NCI-H2171 (cell line): Measurements from ENCODE around the gene ZGPAT.
"Not testable (repeated sequence)": the region's sequence is repeated elsewhere in the genome, so short reads cannot be mapped to it uniquely, and the experiment has no call there.

Experiments used
- DNase-seq: peaks from one replicate; lab custom pipeline; 2025; lab: John Stamatoyannopoulos, UW

Gene ZGPAT

GRCh38 chr20:63707558-63708300, at the start of gene ZGPAT, which contains the start of gene ARFRP1:
Gene ZGPAT (plus strand): TSS chr20:63708039. CDS start chr20:63708581, 542 bp downstream.
Gene ARFRP1 (minus strand): TSS chr20:63707976. CDS start chr20:63707091, 885 bp downstream.
- peak; percentile 88 for DNase-seq

- DNase-seq: no peak
Measured at GRCh38 chr20:63658749-63659187, 49.1 kb upstream of the ZGPAT start.

- no peak for DNase-seq
Measured at GRCh38 chr20:63659370-63659769, 48.5 kb upstream of the ZGPAT start.

GRCh38 chr20:63660174-63660573, 47.7 kb upstream of the ZGPAT start:
- DNase-seq: not testable (repeated sequence)

GRCh38 chr20:63660622-63661021, 47.2 kb upstream of the ZGPAT start:
- no peak for DNase-seq

- no peak for DNase-seq
Measured at GRCh38 chr20:63661108-63661507, 46.7 kb upstream of the ZGPAT start.

GRCh38 chr20:63661959-63662812, 45.7 kb upstream of the ZGPAT start:
- DNase-seq: no peak

GRCh38 chr20:63662813-63663189, 45.0 kb upstream of the ZGPAT start:
- DNase-seq: no peak

- DNase-seq: no peak
Measured at GRCh38 chr20:63663332-63664066, 44.3 kb upstream of the ZGPAT start.

GRCh38 chr20:63664143-63664851, 43.5 kb upstream of the ZGPAT start:
- DNase-seq: no peak

GRCh38 chr20:63664861-63665594, 42.8 kb upstream of the ZGPAT start:
- DNase-seq: no peak

- DNase-seq: no peak
Measured at GRCh38 chr20:63665708-63666107, 42.1 kb upstream of the ZGPAT start.

- no peak for DNase-seq
Measured at GRCh38 chr20:63667858-63668257, 40.0 kb upstream of the ZGPAT start.

GRCh38 chr20:63668351-63668750, 39.5 kb upstream of the ZGPAT start:
- no peak for DNase-seq

- not testable (repeated sequence) for DNase-seq
Measured at GRCh38 chr20:63671695-63672094, 36.1 kb upstream of the ZGPAT start.

GRCh38 chr20:63672666-63673065, 35.2 kb upstream of the ZGPAT start:
- no peak for DNase-seq

- no peak for DNase-seq
Measured at GRCh38 chr20:63673951-63674350, 33.9 kb upstream of the ZGPAT start.

GRCh38 chr20:63675681-63676368, 32.0 kb upstream of the ZGPAT start:
- no peak for DNase-seq

- DNase-seq: no peak
Measured at GRCh38 chr20:63678071-63678470, 29.8 kb upstream of the ZGPAT start.
